ENCODE data around the gene TSPOAP1. TPM values are rescaled to one million over a fixed set of nuclear protein-coding genes. Genes with fewer than 3 reads are reported as not detected.

TSPOAP1 gene
- total and polyA plus RNA-seq, 2 of the 4 experiments (the other 2 are of a cell fraction) = 0.90 to 1.6 TPM

- WGBS, 2 experiments (ENCODE audit: extremely low coverage in 2 of 2, insufficient read length in 1 of 2) = 83% methylated on average over 1 of the region's 5 CpGs; no CpG with 5 or more reads in 1 of the 2 experiments
Measured at GRCh38 chr17:58317421-58318064, 11.1 kb downstream of the TSPOAP1 start.

More at GRCh38 chr17:58317421-58318064, 11.1 kb downstream of the TSPOAP1 start:
- no peak overlapping the region for H3K4me2 ChIP-seq (ENCODE audit: low read depth, low read length)
- H4K8ac ChIP-seq (ENCODE audit: low read depth in 2 of 2, low read length in 2 of 2) = no peak overlapping the region
- H3K14ac ChIP-seq (replicated peaks; ENCODE audit: low read depth, low read length) = no peak overlapping the region
- intact Hi-C loops (cut with micrococcal nuclease) = loop anchor here (1.0 to 2.0 kb wide), 3 partner anchors 35 to 130 kb away; partner anchors contain the start of genes RNF43 and SUPT4H1
- ATAC-seq (ENCODE audit: low read depth) = peak; percentile 90
- peak overlapping the region; percentile 86 for H2AFZ ChIP-seq (replicated peaks; ENCODE audit: low read length, poor library complexity)
- H3K36me3 ChIP-seq (ENCODE audit: control insufficient read depth, insufficient read depth, low read length) = peaks cover 3% of the 10 kb centered on the region; the same call in 1 of the 2 replicates
- no peak overlapping the region for H3K18ac ChIP-seq (ENCODE audit: low read depth, low read length)
- no peaks in the 10 kb centered on the region for H3K27me3 ChIP-seq (ENCODE audit: control insufficient read depth, insufficient read depth, low read length)
- no peaks in the 10 kb centered on the region for H3K9me1 ChIP-seq (ENCODE audit: insufficient read depth, low read length)
- no peak overlapping the region for H2BK5ac ChIP-seq (ENCODE audit: low read depth, low read length, poor library complexity, severe bottlenecking)
- DNase-seq = peak; percentile 75
- H2BK15ac ChIP-seq (ENCODE audit: low read depth, low read length) = no peak overlapping the region
- no peak overlapping the region for H3K9ac ChIP-seq (ENCODE audit: low read depth, low read length)
- no peak overlapping the region for H3K56ac ChIP-seq (ENCODE audit: extremely low read depth, insufficient read depth, low read length)
- H2BK20ac ChIP-seq (ENCODE audit: low read depth, low read length) = no peak overlapping the region
- H3K79me1 ChIP-seq (ENCODE audit: low read depth in 1 of 2, low read length in 2 of 2) = no peaks in the 10 kb centered on the region
- peak overlapping the region; percentile 89 for H2AK9ac ChIP-seq (replicated peaks; ENCODE audit: low read depth, low read length, poor library complexity)
- POLR2A ChIA-PET (ENCODE audit: unreplicated experiment) = interaction anchor here (0.9 kb wide), 1 partner anchor 35 kb away, joined by 3 read pairs; the partner anchor contains the start of gene SUPT4H1
- no peak overlapping the region for H2AK5ac ChIP-seq (ENCODE audit: low read depth, low read length)
- H3K4me3 ChIP-seq (ENCODE audit: insufficient read depth, low read depth, low read length) = no peak overlapping the region
- no peak overlapping the region for H2BK120ac ChIP-seq (ENCODE audit: low read depth, low read length)
- H4K20me1 ChIP-seq (ENCODE audit: insufficient read depth, low read length) = no peaks in the 10 kb centered on the region
- no peak overlapping the region for H3K4ac ChIP-seq (ENCODE audit: low read depth, low read length)
- H3K9me3 ChIP-seq (ENCODE audit: control insufficient read depth, insufficient read depth, low read length) = no peaks in the 10 kb centered on the region
- in situ Hi-C loops (cut with MboI; ENCODE audit: low sequenced_read_pairs) = loop anchor here (5.0 kb wide), 2 partner anchors 100 to 130 kb away; partner anchors contain the start of gene RNF43
- CTCF ChIA-PET = interaction anchor here (0.6 to 1.7 kb wide), 14 partner anchors 19 to 130 kb away, joined by 3 to 21 read pairs (median 4); partner anchors contain the start of genes RNF43 and SUPT4H1
- H4K5ac ChIP-seq (ENCODE audit: low read depth, low read length) = no peak overlapping the region
- BruUV-seq (replicated peaks) = no TSS peak
- TF ChIP-seq BHLHE40 (IDR thresholded peaks at IDR 0.05; ENCODE audit: low read depth, low read length) = no peak
- TF ChIP-seq CTCF (conservative IDR thresholded peaks at IDR 0.05; ENCODE audit: low read depth, low read length) = peak; percentile 88
- peak; percentile 96 for TF ChIP-seq RAD21 (IDR thresholded peaks at IDR 0.05; ENCODE audit: low read length)
- TF ChIP-seq POLR2A (IDR thresholded peaks at IDR 0.05; ENCODE audit: low read depth, low read length) = peak; percentile 42; the same call in 1 of the 2 replicates
- TF ChIP-seq MAZ (IDR thresholded peaks at IDR 0.05; ENCODE audit: borderline replicate concordance, low read depth, low read length) = no peak
- peak; percentile 97 for TF ChIP-seq SMC3 (IDR thresholded peaks at IDR 0.05; ENCODE audit: low read depth, low read length)
- H3K27ac ChIP-seq (ENCODE audit: insufficient read depth, low read length) = no peak overlapping the region
- no peak overlapping the region for H4K91ac ChIP-seq (ENCODE audit: insufficient read depth, low read depth, low read length)
- H3K23ac ChIP-seq (ENCODE audit: low read depth, low read length) = no peak overlapping the region
- H3K4me1 ChIP-seq (ENCODE audit: control insufficient read depth, insufficient read depth, low read length) = no peaks in the 10 kb centered on the region
- dilution Hi-C loops (cut with HindIII; ENCODE audit: low sequenced_read_pairs, unreplicated experiment) = no loop called here

Measured in IMR-90 (cell line).